ENCODE results near the gene LRRC14B. TPM values are rescaled to one million over a fixed set of nuclear protein-coding genes. Genes with fewer than 3 reads are reported as not detected.

LRRC14B gene
- polyA plus RNA-seq, 1 donor (not counting 4 experiments of a cell fraction or from before 2014, with no cell fraction given): not detected

DNA sequence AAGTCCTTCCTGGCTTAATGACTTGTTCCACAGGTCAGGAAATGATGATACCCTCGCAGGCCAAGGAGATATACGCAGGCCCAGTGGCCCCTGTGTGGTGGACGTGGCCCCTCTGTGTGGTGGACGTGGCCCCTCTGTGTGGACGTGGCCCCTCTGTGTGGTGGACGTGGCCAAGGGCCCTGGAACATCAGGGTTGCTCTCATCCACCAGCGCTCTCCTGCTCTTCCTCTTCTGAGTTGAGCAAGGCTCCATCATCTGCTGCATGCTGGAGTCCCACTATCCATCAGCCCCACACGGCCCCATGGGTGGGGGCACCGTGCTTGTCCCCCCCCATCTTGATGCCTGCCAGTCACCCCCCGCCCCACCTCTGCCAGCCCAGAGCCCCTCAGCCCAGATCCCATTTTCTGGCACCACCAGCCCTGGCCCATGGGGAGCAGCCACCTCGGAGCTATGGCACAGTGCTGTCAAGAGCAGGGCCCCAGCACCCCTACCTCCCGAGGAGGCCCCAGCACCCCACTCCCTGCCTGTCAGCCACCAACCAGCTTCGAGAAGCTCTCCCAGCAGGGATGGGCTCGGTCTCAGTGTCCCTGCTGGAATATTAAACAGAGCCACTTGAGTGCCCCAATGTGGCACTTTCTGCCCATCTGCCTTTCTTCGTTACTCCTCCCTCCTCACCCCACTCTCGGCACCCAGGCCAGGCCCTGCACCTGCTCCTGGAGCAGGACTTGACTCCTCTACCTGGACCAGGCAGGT lies 8.1 kb downstream of the LRRC14B start:
- H3K79me2 ChIP-seq (ENCODE audit: control insufficient read depth, insufficient read depth, low read length): no peaks in the 10 kb centered on the region
- H2AFZ ChIP-seq (ENCODE audit: control insufficient read depth, low read length): no peak overlapping the region
- no peak overlapping the region for H3K4me2 ChIP-seq (ENCODE audit: control insufficient read depth, extremely low read depth, insufficient read depth, low read depth, low read length)
- H3K4me1 ChIP-seq (ENCODE audit: control insufficient read depth, extremely low read depth, insufficient read depth, low read length): no peaks in the 10 kb centered on the region
- H3K4me3 ChIP-seq (ENCODE audit: control insufficient read depth in 2 of 3, extremely low read depth in 1 of 3, insufficient read depth in 2 of 3, low read depth in 1 of 3, low read length in 3 of 3): no peak overlapping the region
- H3K9me3 ChIP-seq (ENCODE audit: control insufficient read depth, low read depth, low read length): no peaks in the 10 kb centered on the region
- DNase-seq (ENCODE audit: low read depth, low spot score) (no peak), FAIRE-seq (no peak)
- dilution Hi-C loops (cut with MboI; ENCODE audit: extremely low pct_ligation_motif_present, low sequenced_read_pairs): no loop called here
- no peak overlapping the region for H3K9ac ChIP-seq (ENCODE audit: control insufficient read depth, extremely low read depth, insufficient read depth, low read length)
- H4K20me1 ChIP-seq (ENCODE audit: control insufficient read depth, extremely low read depth, insufficient read depth, low read length): no peaks in the 10 kb centered on the region
- no peaks in the 10 kb centered on the region for H3K9me1 ChIP-seq (ENCODE audit: control insufficient read depth, extremely low read depth, insufficient read depth, low read length)
- H3K27ac ChIP-seq (ENCODE audit: control insufficient read depth, insufficient read depth, low read length): no peak overlapping the region
- H3K27me3 ChIP-seq (ENCODE audit: control insufficient read depth, extremely low read depth, insufficient read depth, low read length): peaks cover 3% of the 10 kb centered on the region
- H3K36me3 ChIP-seq (ENCODE audit: control insufficient read depth in 2 of 2, extremely low read depth in 1 of 2, insufficient read depth in 2 of 2, low read length in 2 of 2): peaks cover 6% of the 10 kb centered on the region in 2 experiments
- TF ChIP-seq EZH2 (IDR thresholded peaks at IDR 0.05; ENCODE audit: low read length): no peak
- TF ChIP-seq, protein P1, sequence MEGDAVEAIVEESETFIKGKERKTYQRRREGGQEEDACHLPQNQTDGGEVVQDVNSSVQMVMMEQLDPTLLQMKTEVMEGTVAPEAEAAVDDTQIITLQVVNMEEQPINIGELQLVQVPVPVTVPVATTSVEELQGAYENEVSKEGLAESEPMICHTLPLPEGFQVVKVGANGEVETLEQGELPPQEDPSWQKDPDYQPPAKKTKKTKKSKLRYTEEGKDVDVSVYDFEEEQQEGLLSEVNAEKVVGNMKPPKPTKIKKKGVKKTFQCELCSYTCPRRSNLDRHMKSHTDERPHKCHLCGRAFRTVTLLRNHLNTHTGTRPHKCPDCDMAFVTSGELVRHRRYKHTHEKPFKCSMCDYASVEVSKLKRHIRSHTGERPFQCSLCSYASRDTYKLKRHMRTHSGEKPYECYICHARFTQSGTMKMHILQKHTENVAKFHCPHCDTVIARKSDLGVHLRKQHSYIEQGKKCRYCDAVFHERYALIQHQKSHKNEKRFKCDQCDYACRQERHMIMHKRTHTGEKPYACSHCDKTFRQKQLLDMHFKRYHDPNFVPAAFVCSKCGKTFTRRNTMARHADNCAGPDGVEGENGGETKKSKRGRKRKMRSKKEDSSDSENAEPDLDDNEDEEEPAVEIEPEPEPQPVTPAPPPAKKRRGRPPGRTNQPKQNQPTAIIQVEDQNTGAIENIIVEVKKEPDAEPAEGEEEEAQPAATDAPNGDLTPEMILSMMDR (optimal IDR thresholded peaks at IDR 0.05 in 1 of 3, IDR thresholded peaks at IDR 0.05 in 1 of 3, conservative IDR thresholded peaks at IDR 0.05 in 1 of 3; ENCODE audit: extremely low read depth in 1 of 3, insufficient read depth in 2 of 3, low read length in 3 of 3): no peak

DNA sequence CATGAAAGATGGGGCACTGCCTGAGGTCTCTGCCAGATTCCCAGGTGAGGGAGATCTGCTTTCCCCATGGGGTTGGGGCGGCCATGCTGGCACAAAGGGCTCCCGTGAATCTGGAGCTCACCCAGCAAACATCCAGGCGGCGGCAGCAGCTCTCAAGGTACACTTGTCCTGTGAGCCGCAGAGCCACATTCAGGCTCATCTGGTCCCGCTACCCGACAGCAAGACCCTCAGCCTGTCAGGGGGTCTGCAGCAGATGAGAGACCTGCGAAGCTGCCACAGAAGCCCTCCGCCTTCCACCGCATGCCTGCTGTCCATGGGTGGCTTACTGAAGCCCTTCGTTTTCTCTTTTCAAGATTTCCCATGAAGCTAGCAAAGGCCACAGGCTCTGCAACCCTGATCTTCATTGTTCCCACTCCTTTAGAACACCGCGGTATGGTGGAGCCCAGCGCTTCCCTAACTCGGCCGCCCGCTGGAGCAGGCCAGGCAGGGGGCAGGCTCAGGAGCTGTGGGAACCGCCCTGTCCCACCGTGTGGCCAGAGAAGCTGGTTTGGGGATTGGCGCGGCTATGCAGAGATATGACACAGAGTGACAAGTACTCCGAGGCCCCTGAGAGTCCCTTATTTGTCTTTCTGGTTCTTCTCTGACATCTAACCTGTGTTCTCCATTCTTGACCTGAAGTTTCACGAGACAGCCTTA lies 8.8 kb downstream of the LRRC14B start:
- dilution Hi-C loops (cut with MboI; ENCODE audit: extremely low pct_ligation_motif_present, low sequenced_read_pairs): no loop called here
- H3K4me2 ChIP-seq (ENCODE audit: control insufficient read depth, extremely low read depth, insufficient read depth, low read depth, low read length): no peak overlapping the region
- TF ChIP-seq EZH2 (IDR thresholded peaks at IDR 0.05; ENCODE audit: low read length): no peak
- TF ChIP-seq, protein P1 (optimal IDR thresholded peaks at IDR 0.05 in 1 of 3, IDR thresholded peaks at IDR 0.05 in 1 of 3, conservative IDR thresholded peaks at IDR 0.05 in 1 of 3; ENCODE audit: extremely low read depth in 1 of 3, insufficient read depth in 2 of 3, low read length in 3 of 3): no peak

More for the DNA sequence above, 8.8 kb downstream of the LRRC14B start:
- DNase-seq (ENCODE audit: low read depth, low spot score): no peak
- no peak overlapping the region for H2AFZ ChIP-seq (ENCODE audit: control insufficient read depth, low read length)
- no peak overlapping the region for H3K27ac ChIP-seq (ENCODE audit: control insufficient read depth, insufficient read depth, low read length)
- no peak overlapping the region for H3K9ac ChIP-seq (ENCODE audit: control insufficient read depth, extremely low read depth, insufficient read depth, low read length)
- H3K36me3 ChIP-seq (ENCODE audit: control insufficient read depth in 2 of 2, extremely low read depth in 1 of 2, insufficient read depth in 2 of 2, low read length in 2 of 2): peaks cover 6 to 10% of the 10 kb centered on the region in 2 experiments
- no peaks in the 10 kb centered on the region for H3K4me1 ChIP-seq (ENCODE audit: control insufficient read depth, extremely low read depth, insufficient read depth, low read length)
- no peak for FAIRE-seq
- no peaks in the 10 kb centered on the region for H3K9me3 ChIP-seq (ENCODE audit: control insufficient read depth, low read depth, low read length)
- H3K27me3 ChIP-seq (ENCODE audit: control insufficient read depth, extremely low read depth, insufficient read depth, low read length): no peaks in the 10 kb centered on the region
- H3K9me1 ChIP-seq (ENCODE audit: control insufficient read depth, extremely low read depth, insufficient read depth, low read length): no peaks in the 10 kb centered on the region
- no peaks in the 10 kb centered on the region for H4K20me1 ChIP-seq (ENCODE audit: control insufficient read depth, extremely low read depth, insufficient read depth, low read length)
- no peak overlapping the region for H3K4me3 ChIP-seq (ENCODE audit: control insufficient read depth in 2 of 3, extremely low read depth in 1 of 3, insufficient read depth in 2 of 3, low read depth in 1 of 3, low read length in 3 of 3)
- no peaks in the 10 kb centered on the region for H3K79me2 ChIP-seq (ENCODE audit: control insufficient read depth, insufficient read depth, low read length)
